BLaER1 (cell line): ENCODE measurements around the gene TAOK2.

Source experiments
- H3K27ac ChIP-seq: shearing (Covaris generic); formaldehyde crosslinking; 2 replicates; pipeline ENCODE4 v1.8.1; 2022
- H3K27me3 ChIP-seq: shearing (Covaris generic); formaldehyde crosslinking; 2 replicates; pipeline ENCODE4 v1.8.1; 2022
- H3K36me3 ChIP-seq: shearing (Covaris generic); formaldehyde crosslinking; 2 replicates; pipeline ENCODE4 v1.8.1; 2022
- H3K4me1 ChIP-seq: shearing (Covaris generic); formaldehyde crosslinking; 2 replicates; pipeline ENCODE4 v1.8.1; 2022
- H3K4me2 ChIP-seq: shearing (Covaris generic); formaldehyde crosslinking; 2 replicates; pipeline ENCODE4 v1.8.1; 2022
- H3K4me3 ChIP-seq: shearing (Covaris generic); formaldehyde crosslinking; 2 replicates; pipeline ENCODE4 v1.8.1; 2022
- H3K9ac ChIP-seq: shearing (Covaris generic); formaldehyde crosslinking; 2 replicates; pipeline ENCODE4 v1.8.1; 2022
- H3K9me3 ChIP-seq: shearing (Covaris generic); formaldehyde crosslinking; 2 replicates; pipeline ENCODE4 v1.8.1; 2022
- H4K20me1 ChIP-seq: shearing (Covaris generic); formaldehyde crosslinking; 2 replicates; pipeline ENCODE4 v1.8.1; 2022
- Cebpa-rat ChIP-seq: shearing (Covaris generic); IDR thresholded peaks from 2 replicates; pipeline ENCODE4 v1.8.1; 2022

TAOK2 gene

GRCh38 chr16:29963021-29963743, 10.5 kb upstream of the TAOK2 start:
- Histone ChIP-seq H3K4me2 (peak overlapping the region; percentile 99), H3K4me3 (peak overlapping the region; percentile 79), H3K36me3 (peaks cover 26% of the 10 kb centered on the region), H3K27ac (peak overlapping the region; percentile 88; the same call in 1 of the 2 replicates), H3K9me3 (no peaks in the 10 kb centered on the region), H4K20me1 (no peaks in the 10 kb centered on the region), H3K4me1 (peaks cover 20% of the 10 kb centered on the region), H3K27me3 (no peaks in the 10 kb centered on the region), H3K9ac (peak overlapping the region; percentile 85; the same call in 1 of the 2 replicates)
- TF ChIP-seq Cebpa-rat: no peak

GRCh38 chr16:29968205-29968604, 5.5 kb upstream of the TAOK2 start:
- Histone ChIP-seq H4K20me1 (no peaks in the 10 kb centered on the region), H3K36me3 (peaks cover 69% of the 10 kb centered on the region), H3K4me3 (no peak overlapping the region), H3K27ac (no peak overlapping the region), H3K4me2 (no peak overlapping the region), H3K9me3 (no peaks in the 10 kb centered on the region; the same call in 1 of the 2 replicates), H3K4me1 (peaks cover 7% of the 10 kb centered on the region; the same call in 1 of the 2 replicates), H3K9ac (no peak overlapping the region), H3K27me3 (no peaks in the 10 kb centered on the region)
- no peak for TF ChIP-seq Cebpa-rat

GRCh38 chr16:29971304-29971703, 2.4 kb upstream of the TAOK2 start:
- Histone ChIP-seq H3K4me1 (peaks cover 26% of the 10 kb centered on the region), H3K36me3 (peaks cover 54% of the 10 kb centered on the region), H4K20me1 (peaks cover 20% of the 10 kb centered on the region), H3K9me3 (no peaks in the 10 kb centered on the region; the same call in 1 of the 2 replicates), H3K9ac (no peak overlapping the region), H3K27me3 (no peaks in the 10 kb centered on the region), H3K27ac (no peak overlapping the region), H3K4me3 (no peak overlapping the region), H3K4me2 (no peak overlapping the region)
- no peak for TF ChIP-seq Cebpa-rat

GRCh38 chr16:29972500-29972899, 1.2 kb upstream of the TAOK2 start:
- no peak overlapping the region for H3K4me3 ChIP-seq
- H3K27ac ChIP-seq: no peak overlapping the region
- H4K20me1 ChIP-seq: peaks cover 32% of the 10 kb centered on the region
- no peak overlapping the region for H3K9ac ChIP-seq
- peaks cover 38% of the 10 kb centered on the region for H3K4me1 ChIP-seq
- H3K9me3 ChIP-seq: no peaks in the 10 kb centered on the region; the same call in 1 of the 2 replicates
- no peaks in the 10 kb centered on the region for H3K27me3 ChIP-seq
- H3K36me3 ChIP-seq: peaks cover 58% of the 10 kb centered on the region
- no peak for TF ChIP-seq Cebpa-rat
- no peak overlapping the region for H3K4me2 ChIP-seq

- Histone ChIP-seq H3K4me2 (peak overlapping the region; percentile 22; the same call in 1 of the 2 replicates), H4K20me1 (peaks cover 37% of the 10 kb centered on the region)
Observed at GRCh38 chr16:29972992-29973383, 680 bp upstream of the TAOK2 start.

GRCh38 chr16:29974291-29975133, 844 bp downstream of the TAOK2 start:
- no peak for TF ChIP-seq Cebpa-rat
- Histone ChIP-seq H3K4me3 (peak overlapping the region; percentile 85), H3K9ac (peak overlapping the region; percentile 86), H4K20me1 (peaks cover 52% of the 10 kb centered on the region), H3K27ac (peak overlapping the region; percentile 82), H3K27me3 (no peaks in the 10 kb centered on the region), H3K4me1 (peaks cover 49% of the 10 kb centered on the region), H3K9me3 (no peaks in the 10 kb centered on the region; the same call in 1 of the 2 replicates), H3K36me3 (peaks cover 60% of the 10 kb centered on the region), H3K4me2 (peak overlapping the region; percentile 98)

More at GRCh38 chr16:29972992-29973383, 680 bp upstream of the TAOK2 start:
- Histone ChIP-seq H3K27me3 (no peaks in the 10 kb centered on the region), H3K4me3 (peak overlapping the region; percentile 85; the same call in 1 of the 2 replicates), H3K36me3 (peaks cover 60% of the 10 kb centered on the region), H3K4me1 (peaks cover 42% of the 10 kb centered on the region), H3K9ac (no peak overlapping the region), H3K9me3 (no peaks in the 10 kb centered on the region; the same call in 1 of the 2 replicates), H3K27ac (no peak overlapping the region; the same call in 1 of the 2 replicates)
- no peak for TF ChIP-seq Cebpa-rat

- TF ChIP-seq Cebpa-rat: no peak
- Histone ChIP-seq H3K4me2 (peak overlapping the region; percentile 98), H3K27ac (peak overlapping the region; percentile 82; the same call in 1 of the 2 replicates), H3K9me3 (no peaks in the 10 kb centered on the region; the same call in 1 of the 2 replicates), H3K27me3 (no peaks in the 10 kb centered on the region), H3K9ac (peak overlapping the region; percentile 86), H3K4me1 (peaks cover 49% of the 10 kb centered on the region), H4K20me1 (peaks cover 54% of the 10 kb centered on the region), H3K36me3 (peaks cover 60% of the 10 kb centered on the region), H3K4me3 (peak overlapping the region; percentile 85)
Observed at GRCh38 chr16:29975134-29975538, 1.5 kb downstream of the TAOK2 start.

DNA sequence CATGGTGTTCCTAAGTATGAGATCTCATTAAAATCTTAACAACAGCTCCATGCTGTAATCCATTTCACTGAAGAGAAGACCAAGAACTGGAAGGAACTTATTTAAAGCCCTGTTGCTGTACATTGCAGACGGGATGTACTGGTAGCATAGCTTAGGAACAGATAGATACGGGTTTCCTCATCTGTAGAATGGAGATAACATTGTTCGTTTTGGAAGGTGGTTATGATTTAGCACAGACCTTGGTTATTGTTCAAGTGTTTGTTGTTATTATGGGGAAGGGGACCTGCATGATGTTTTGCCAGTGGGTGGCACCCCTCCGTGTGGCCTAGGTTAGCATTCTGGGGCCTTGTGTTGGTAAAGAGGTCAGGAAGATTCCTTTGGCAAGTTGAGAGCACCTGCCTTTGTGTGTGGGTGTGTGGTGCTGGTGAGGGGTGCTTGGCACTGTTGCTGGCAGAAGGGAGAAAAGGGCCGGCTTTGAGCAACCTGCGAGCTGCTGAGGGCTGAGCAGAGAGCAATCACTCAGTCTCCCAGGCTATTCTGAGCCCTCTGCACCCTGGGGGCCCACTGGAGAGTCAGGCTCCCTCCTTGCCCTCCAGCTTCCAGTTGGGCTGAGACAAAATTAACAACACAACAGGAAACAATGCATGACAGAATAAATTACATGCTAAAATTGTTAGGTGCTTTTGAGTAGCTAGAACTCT, 2.3 kb downstream of the TAOK2 start:
- peak overlapping the region; percentile 86 for H3K9ac ChIP-seq
- TF ChIP-seq Cebpa-rat: no peak
- no peaks in the 10 kb centered on the region for H3K27me3 ChIP-seq
- H3K4me3 ChIP-seq: peak overlapping the region; percentile 85
- H3K4me1 ChIP-seq: peaks cover 49% of the 10 kb centered on the region
- H3K27ac ChIP-seq: peak overlapping the region; percentile 82
- H3K36me3 ChIP-seq: peaks cover 61% of the 10 kb centered on the region
- H4K20me1 ChIP-seq: peaks cover 54% of the 10 kb centered on the region
- no peaks in the 10 kb centered on the region; the same call in 1 of the 2 replicates for H3K9me3 ChIP-seq
- H3K4me2 ChIP-seq: peak overlapping the region; percentile 98
